HCT116 (cell line): Measurements from ENCODE around the gene PAPPA2. TPM values are rescaled to one million over a fixed set of nuclear protein-coding genes. Genes with fewer than 3 reads are reported as not detected.

Experiments used
- ATAC-seq: fragments of 200-7000 bp; cut with Tn5 transposase; 2 replicates; pipeline ENCODE4 v1.9.1; 2020; ENCODE audit warnings: mild to moderate bottlenecking, moderate library complexity
- BruUV-seq: library from RNA; stranded (reverse); fragments of 400-500 nt; replicated peaks from 2 replicates; lab custom pipeline; 2021; lab: Mats Ljungman, UMichigan
- CTCF ChIA-PET: fragments of 300-600 bp; sonication (Branson Sonifier 250); formaldehyde crosslinking; loops from one replicate; lab custom pipeline; 2021; ENCODE audit warnings: antibody characterized with exemption; lab: Charles Lee
- POLR2A ChIA-PET: fragments of 300-600, 350-600 bp; sonication (Branson Sonifier 250); formaldehyde crosslinking; loops from one replicate; lab custom pipeline; 2021; ENCODE audit warnings: antibody characterized with exemption; lab: Charles Lee
- RAD21 ChIA-PET, 2 experiments: fragments of 300-600 bp; sonication (Branson Sonifier 250); formaldehyde crosslinking; loops; one replicate each; lab custom pipeline; 2023; ENCODE audit warnings: low total read pairs in 2 of 2; ENCODE audit not compliant: uncharacterized antibody in 2 of 2, unreplicated experiment in 2 of 2, low non-redundant PET in 1 of 2; lab: Charles Lee
- DNase-seq: peaks from one replicate; pipeline ENCODE4 v3.0.0-alpha.2; 2010; ENCODE audit warnings: low read depth, low spot score
- H2AFZ ChIP-seq: fragments of 200-600 bp; shearing (Covaris generic), sonication (generic); 2 replicates; pipeline ENCODE4 v1.6.1; 2017; ENCODE audit warnings: low read depth, mixed run types, mixed read lengths, antibody characterized with exemption, low read length; ENCODE audit not compliant: poor library complexity, severe bottlenecking
- H3K27ac ChIP-seq: 2 replicates; pipeline ENCODE4 v1.5.1; 2012; ENCODE audit warnings: low read depth, low read length
- H3K27me3 ChIP-seq: fragments of 200-600 bp; sonication (generic); 2 replicates; pipeline ENCODE4 v1.6.1; 2016; ENCODE audit warnings: mixed run types, low read length, mixed read lengths; ENCODE audit not compliant: insufficient read depth
- H3K36me3 ChIP-seq, 2 experiments: fragments of 200-500 bp in 1 of 2; fragments of 200-600 bp in 1 of 2; sonication (Bioruptor generic) in 1 of 2; sonication (generic) in 1 of 2; 2 replicates each; pipeline versions ENCODE4 v1.5.1 to v1.6.1; 2014 to 2016; ENCODE audit warnings: low read length in 2 of 2, inconsistent platforms in 1 of 2, mixed read lengths in 1 of 2, mixed run types in 1 of 2; ENCODE audit not compliant: insufficient read depth in 2 of 2, control insufficient read depth in 1 of 2
- H3K4me1 ChIP-seq, 2 experiments: fragments of 200-600 bp in 1 of 2; sonication (generic) in 1 of 2; 2 replicates each; pipeline versions ENCODE4 v1.5.1 to v1.6.1; 2012 to 2017; ENCODE audit warnings: low read length in 2 of 2, inconsistent platforms in 1 of 2, mild to moderate bottlenecking in 1 of 2, mixed read lengths in 1 of 2, mixed run types in 1 of 2, moderate library complexity in 1 of 2; ENCODE audit not compliant: insufficient read depth in 2 of 2, control insufficient read depth in 1 of 2
- H3K4me2 ChIP-seq: fragments of 200-600 bp; sonication (generic); 2 replicates; pipeline ENCODE4 v1.6.1; 2017; ENCODE audit warnings: mixed run types, low read length, mixed read lengths
- H3K4me3 ChIP-seq, 2 experiments: fragments of 200-600 bp in 1 of 2; sonication (generic) in 1 of 2; replicated peaks in 1 of 2; 2 replicates each; pipeline ENCODE4 v1.5.1; 2011 to 2016; ENCODE audit warnings: low read length in 2 of 2, control low read depth in 1 of 2, low read depth in 1 of 2, mild to moderate bottlenecking in 1 of 2, mixed read lengths in 1 of 2, mixed run types in 1 of 2
- H3K79me2 ChIP-seq: fragments of 200-600 bp; sonication (generic); 2 replicates; pipeline ENCODE4 v1.6.1; 2017; ENCODE audit warnings: mild to moderate bottlenecking, mixed run types, low read length, moderate library complexity, mixed read lengths; ENCODE audit not compliant: insufficient read depth
- H3K9ac ChIP-seq: fragments of 200-600 bp; sonication (generic); 2 replicates; pipeline ENCODE4 v1.6.1; 2016; ENCODE audit warnings: low read length, mixed read lengths
- H3K9me2 ChIP-seq: fragments of 200-600 bp; sonication (generic), shearing (Covaris generic); 2 replicates; pipeline ENCODE4 v1.6.1; 2017; ENCODE audit warnings: mixed run types, mild to moderate bottlenecking, moderate library complexity; ENCODE audit not compliant: insufficient read depth
- H3K9me3 ChIP-seq, 2 experiments: fragments of 200-500 bp in 1 of 2; fragments of 200-600 bp in 1 of 2; sonication (Bioruptor generic) in 1 of 2; sonication (generic) in 1 of 2; 2 replicates each; pipeline ENCODE4 v1.6.1; 2014 to 2017; ENCODE audit warnings: low read length in 2 of 2, mixed read lengths in 2 of 2, inconsistent platforms in 1 of 2, low read depth in 1 of 2, mild to moderate bottlenecking in 1 of 2, mixed run types in 1 of 2, moderate library complexity in 1 of 2; ENCODE audit not compliant: control insufficient read depth in 1 of 2, insufficient read depth in 1 of 2
- H4K20me1 ChIP-seq: fragments of 200-600 bp; sonication (generic), shearing (Covaris generic); 2 replicates; pipeline ENCODE4 v1.6.1; 2017; ENCODE audit warnings: mixed run types, mild to moderate bottlenecking, moderate library complexity; ENCODE audit not compliant: insufficient read depth
- ATF3 ChIP-seq: IDR thresholded peaks from 2 replicates; pipeline ENCODE4 v1.6.1; 2012
- CBX3 ChIP-seq: IDR thresholded peaks from 2 replicates; pipeline ENCODE4 v1.6.1; 2012; ENCODE audit warnings: low read depth
- EZH2 ChIP-seq: fragments of 200-600 bp; sonication (generic); IDR thresholded peaks from 2 replicates; pipeline ENCODE4 v1.6.1; 2017; ENCODE audit warnings: antibody characterized with exemption, mixed run types
- EZH2phosphoT487 ChIP-seq: fragments of 200-600 bp; IDR thresholded peaks from 2 replicates; pipeline ENCODE4 v1.6.1; 2018; ENCODE audit warnings: antibody characterized with exemption, borderline replicate concordance
- FOSL1 ChIP-seq: IDR thresholded peaks from 2 replicates; pipeline ENCODE4 v1.6.1; 2012; ENCODE audit warnings: low read depth
- RAD21 ChIP-seq: IDR thresholded peaks from 2 replicates; pipeline ENCODE4 v1.6.1; 2012; ENCODE audit warnings: low read depth, mild to moderate bottlenecking
- ZBTB33 ChIP-seq: IDR thresholded peaks from 2 replicates; pipeline ENCODE4 v1.6.1; 2011; ENCODE audit warnings: mild to moderate bottlenecking, low read length, moderate library complexity; ENCODE audit not compliant: insufficient replicate concordance; ENCODE audit errors: extremely low read depth
- intact Hi-C: fragments of 100-400 bp; cut with micrococcal nuclease; formaldehyde crosslinking; loops from 2 replicates; pipeline ENCODE4 v1.10.0; 2022
- total RNA-seq: library from RNA; stranded (reverse); gene quantifications from one replicate; pipeline ENCODE4 v1.2.1, GENCODE V29; 2021; ENCODE audit not compliant: unreplicated experiment

PAPPA2 gene
- total RNA-seq, 1 experiment from 2014 or later = not detected

GRCh38 chr1:176568185-176568584 lies 105.2 kb downstream of the PAPPA2 start (continued):
- TF ChIP-seq ZBTB33 = no peak

- BruUV-seq = no TSS peak
- DNase-seq = no peak
- H4K20me1 ChIP-seq = no peaks in the 10 kb centered on the region
- H3K4me1 ChIP-seq = no peaks in the 10 kb centered on the region
- no peak overlapping the region for H3K4me2 ChIP-seq
- H3K4me3 ChIP-seq = no peak overlapping the region
- ChIA-PET CTCF (no interaction called here), RAD21 (no interaction called here), POLR2A (no interaction called here)
- ATAC-seq = no peak
- peaks cover 28% of the 10 kb centered on the region for H3K27me3 ChIP-seq
- H3K27ac ChIP-seq = no peak overlapping the region
- H3K36me3 ChIP-seq = no peaks in the 10 kb centered on the region
- TF ChIP-seq EZH2phosphoT487 = no peak
- no peak for TF ChIP-seq FOSL1
- TF ChIP-seq EZH2 = no peak
- TF ChIP-seq CBX3 = no peak
- no peak for TF ChIP-seq RAD21
- no peak for TF ChIP-seq ATF3
- no peak overlapping the region for H2AFZ ChIP-seq
- intact Hi-C loops = no loop called here
- H3K9me2 ChIP-seq = no peaks in the 10 kb centered on the region
- H3K79me2 ChIP-seq = no peaks in the 10 kb centered on the region
- no peak overlapping the region for H3K9ac ChIP-seq
- no peaks in the 10 kb centered on the region for H3K9me3 ChIP-seq
Observed at GRCh38 chr1:176574756-176575155, 111.8 kb downstream of the PAPPA2 start.
